ENCODE measurements around the gene IPO8. TPM values are rescaled to one million over a fixed set of nuclear protein-coding genes. Genes with fewer than 3 reads are reported as not detected.
A peak's percentile ranks its signal among the peaks of the same experiment; 100 is the strongest.
"Not testable (repeated sequence)": the region's sequence is repeated elsewhere in the genome, so short reads cannot be mapped to it uniquely, and the experiment has no call there.

IPO8 gene
- total and polyA plus RNA-seq, 9 donors = 18.5 to 33.8 (median 27.4) TPM

DNA sequence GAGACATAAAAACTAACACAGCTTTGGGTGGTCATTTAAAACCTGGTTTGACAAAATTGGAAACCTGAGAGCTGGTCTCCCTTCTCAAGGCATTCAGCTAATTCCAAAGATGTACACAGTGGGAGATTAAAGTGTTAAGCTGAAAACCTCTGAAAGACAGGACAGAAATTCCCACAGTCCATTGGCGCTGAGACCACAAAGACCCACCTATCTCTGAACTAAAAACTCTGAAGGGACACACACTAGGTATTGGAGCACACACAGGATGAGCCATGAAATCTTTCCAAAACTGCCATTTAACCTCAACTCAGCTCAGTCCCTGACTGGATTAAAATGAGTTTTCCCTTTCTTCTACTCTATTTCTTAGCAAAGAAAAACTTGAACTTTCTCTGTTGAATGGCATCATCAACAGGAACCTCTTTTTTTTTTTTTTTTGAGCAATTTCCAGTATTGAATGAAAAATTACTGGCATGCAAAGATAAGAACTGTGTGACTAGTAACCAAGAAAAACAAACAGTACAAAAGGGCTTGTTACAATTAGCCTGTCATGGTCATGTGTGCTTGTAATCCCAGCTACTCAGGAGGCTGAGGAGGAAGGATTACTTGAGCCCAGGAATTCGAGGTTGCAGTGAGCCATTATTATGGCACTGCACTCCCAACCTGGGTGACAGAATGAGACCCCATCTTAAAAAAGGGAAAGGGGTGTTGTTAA, 82.4 kb downstream of the IPO8 start:
- Histone ChIP-seq H3K4me1 (ENCODE audit: control insufficient read depth, insufficient read depth, low read length) (no peaks in the 10 kb centered on the region), H3K36me3 (ENCODE audit: control insufficient read depth, insufficient read depth, low read length) (no peaks in the 10 kb centered on the region), H3K4me3 (ENCODE audit: low read length) (no peak overlapping the region), H3K27me3 (ENCODE audit: control insufficient read depth, insufficient read depth, low read length) (no peaks in the 10 kb centered on the region), H3K27ac (ENCODE audit: low read length) (no peak overlapping the region), H3K9me3 (replicated peaks; ENCODE audit: control insufficient read depth, low read depth, low read length) (peaks cover 4% of the 10 kb centered on the region)
- no peak for DNase-seq
- 71% methylated on average over 1 of the region's 2 CpGs for WGBS (ENCODE audit: insufficient coverage)

DNA sequence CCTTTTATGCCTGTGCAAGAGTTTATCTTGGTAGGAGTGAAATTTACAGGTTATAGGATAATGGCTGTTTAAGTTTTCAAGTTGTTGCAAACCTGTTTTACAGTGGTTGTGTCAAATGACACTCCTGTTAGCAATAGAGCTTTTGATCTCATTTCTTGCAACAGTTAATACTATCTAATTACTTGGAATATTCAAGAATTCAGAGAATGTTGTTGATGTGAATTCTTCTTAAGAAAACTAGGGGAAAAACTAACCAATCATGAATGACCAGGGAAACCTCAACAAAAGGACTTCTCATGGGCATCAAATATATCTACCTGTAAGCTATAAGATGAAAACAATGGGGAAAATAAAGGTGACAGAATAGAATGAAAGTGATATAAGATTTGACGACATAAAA, 85.0 kb downstream of the IPO8 start:
- WGBS (ENCODE audit: insufficient coverage) = no CpG with 5 or more reads among the region's 1 CpG
- H3K4me1 ChIP-seq (ENCODE audit: control insufficient read depth, insufficient read depth, low read length) = no peaks in the 10 kb centered on the region
- no peak overlapping the region for H3K27ac ChIP-seq (ENCODE audit: low read length)
- no peak overlapping the region for H3K4me3 ChIP-seq (ENCODE audit: low read length)
- no peaks in the 10 kb centered on the region for H3K27me3 ChIP-seq (ENCODE audit: control insufficient read depth, insufficient read depth, low read length)
- H3K36me3 ChIP-seq (ENCODE audit: control insufficient read depth, insufficient read depth, low read length) = no peaks in the 10 kb centered on the region
- H3K9me3 ChIP-seq (replicated peaks; ENCODE audit: control insufficient read depth, low read depth, low read length) = peaks cover 4% of the 10 kb centered on the region
- no peak for DNase-seq

- not testable (repeated sequence) for H3K27me3 ChIP-seq (ENCODE audit: control insufficient read depth, insufficient read depth, low read length); H3K27ac ChIP-seq (ENCODE audit: low read length); H3K4me1 ChIP-seq (ENCODE audit: control insufficient read depth, insufficient read depth, low read length); DNase-seq; H3K4me3 ChIP-seq (ENCODE audit: low read length); H3K9me3 ChIP-seq (replicated peaks; ENCODE audit: control insufficient read depth, low read depth, low read length); H3K36me3 ChIP-seq (ENCODE audit: control insufficient read depth, insufficient read depth, low read length)
These were observed 85.8 kb downstream of the IPO8 start for GRCh38 chr12:30609819-30610218.

- H3K36me3 ChIP-seq (ENCODE audit: control insufficient read depth, insufficient read depth, low read length); DNase-seq; H3K27ac ChIP-seq (ENCODE audit: low read length); H3K4me1 ChIP-seq (ENCODE audit: control insufficient read depth, insufficient read depth, low read length); H3K27me3 ChIP-seq (ENCODE audit: control insufficient read depth, insufficient read depth, low read length); H3K4me3 ChIP-seq (ENCODE audit: low read length): not testable (repeated sequence)
- peaks cover 13% of the 10 kb centered on the region for H3K9me3 ChIP-seq (replicated peaks; ENCODE audit: control insufficient read depth, low read depth, low read length)
- 73% methylated on average over 4 of the region's 6 CpGs for WGBS (ENCODE audit: insufficient coverage)
These were observed 91.4 kb downstream of the IPO8 start for GRCh38 chr12:30604302-30604701.

- no peak for DNase-seq
- Histone ChIP-seq H3K4me1 (ENCODE audit: control insufficient read depth, insufficient read depth, low read length) (peaks cover 4% of the 10 kb centered on the region), H3K9me3 (replicated peaks; ENCODE audit: control insufficient read depth, low read depth, low read length) (peaks cover 9% of the 10 kb centered on the region), H3K36me3 (ENCODE audit: control insufficient read depth, insufficient read depth, low read length) (no peaks in the 10 kb centered on the region), H3K27ac (ENCODE audit: low read length) (no peak overlapping the region), H3K4me3 (ENCODE audit: low read length) (no peak overlapping the region), H3K27me3 (ENCODE audit: control insufficient read depth, insufficient read depth, low read length) (peaks cover 2% of the 10 kb centered on the region)
These were observed 92.5 kb downstream of the IPO8 start for GRCh38 chr12:30603129-30603528.

GRCh38 chr12:30602678-30603077, 93.0 kb downstream of the IPO8 start:
- Histone ChIP-seq H3K36me3 (ENCODE audit: control insufficient read depth, insufficient read depth, low read length) (no peaks in the 10 kb centered on the region), H3K4me1 (ENCODE audit: control insufficient read depth, insufficient read depth, low read length) (peaks cover 4% of the 10 kb centered on the region), H3K27me3 (ENCODE audit: control insufficient read depth, insufficient read depth, low read length) (peaks cover 2% of the 10 kb centered on the region), H3K4me3 (ENCODE audit: low read length) (no peak overlapping the region), H3K9me3 (replicated peaks; ENCODE audit: control insufficient read depth, low read depth, low read length) (peaks cover 9% of the 10 kb centered on the region), H3K27ac (ENCODE audit: low read length) (no peak overlapping the region)
- no CpG with 5 or more reads among the region's 3 CpGs for WGBS (ENCODE audit: insufficient coverage)
- DNase-seq = no peak

GRCh38 chr12:30599608-30600007, 96.1 kb downstream of the IPO8 start:
- WGBS (ENCODE audit: insufficient coverage) = 25% methylated on average over 1 of the region's 2 CpGs
- Histone ChIP-seq H3K27ac (ENCODE audit: low read length) (no peak overlapping the region), H3K4me1 (ENCODE audit: control insufficient read depth, insufficient read depth, low read length) (peaks cover 4% of the 10 kb centered on the region), H3K27me3 (ENCODE audit: control insufficient read depth, insufficient read depth, low read length) (peaks cover 2% of the 10 kb centered on the region), H3K4me3 (ENCODE audit: low read length) (no peak overlapping the region), H3K36me3 (ENCODE audit: control insufficient read depth, insufficient read depth, low read length) (no peaks in the 10 kb centered on the region), H3K9me3 (replicated peaks; ENCODE audit: control insufficient read depth, low read depth, low read length) (peaks cover 14% of the 10 kb centered on the region)
- DNase-seq = peak; percentile 76

GRCh38 chr12:30598889-30599288, 96.8 kb downstream of the IPO8 start:
- no peak for DNase-seq
- H3K4me3 ChIP-seq (ENCODE audit: low read length) = no peak overlapping the region
- H3K36me3 ChIP-seq (ENCODE audit: control insufficient read depth, insufficient read depth, low read length) = no peaks in the 10 kb centered on the region
- peaks cover 1% of the 10 kb centered on the region for H3K27me3 ChIP-seq (ENCODE audit: control insufficient read depth, insufficient read depth, low read length)
- no peak overlapping the region for H3K27ac ChIP-seq (ENCODE audit: low read length)
- H3K4me1 ChIP-seq (ENCODE audit: control insufficient read depth, insufficient read depth, low read length) = peaks cover 4% of the 10 kb centered on the region
- 93% methylated on average over 5 of the region's 7 CpGs for WGBS (ENCODE audit: insufficient coverage)
- peaks cover 14% of the 10 kb centered on the region for H3K9me3 ChIP-seq (replicated peaks; ENCODE audit: control insufficient read depth, low read depth, low read length)

DNA sequence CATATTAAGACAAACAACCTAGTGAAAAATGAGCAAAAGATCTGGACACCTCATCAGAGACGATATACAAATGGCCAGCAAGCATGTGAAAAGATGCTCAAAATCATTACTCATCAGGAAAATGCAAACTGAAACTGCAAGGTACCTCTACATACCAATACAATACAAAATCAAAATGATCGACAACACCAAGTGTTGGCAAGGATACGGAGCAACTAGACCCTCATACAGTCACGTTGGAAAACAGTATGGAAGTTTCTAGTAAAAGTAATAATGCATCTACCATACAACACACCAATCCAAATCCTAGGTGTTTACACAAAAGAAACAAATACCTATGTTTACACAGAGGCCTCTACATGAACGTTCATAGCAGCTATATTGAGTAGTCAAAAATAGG, 99.9 kb downstream of the IPO8 start:
- H3K27me3 ChIP-seq (ENCODE audit: control insufficient read depth, insufficient read depth, low read length) = no peaks in the 10 kb centered on the region
- no peak overlapping the region for H3K27ac ChIP-seq (ENCODE audit: low read length)
- H3K4me3 ChIP-seq (ENCODE audit: low read length) = no peak overlapping the region
- DNase-seq = no peak
- peaks cover 4% of the 10 kb centered on the region for H3K4me1 ChIP-seq (ENCODE audit: control insufficient read depth, insufficient read depth, low read length)
- WGBS (ENCODE audit: insufficient coverage) = no CpG with 5 or more reads among the region's 5 CpGs
- no peaks in the 10 kb centered on the region for H3K36me3 ChIP-seq (ENCODE audit: control insufficient read depth, insufficient read depth, low read length)
- peaks cover 7% of the 10 kb centered on the region for H3K9me3 ChIP-seq (replicated peaks; ENCODE audit: control insufficient read depth, low read depth, low read length)

DNA sequence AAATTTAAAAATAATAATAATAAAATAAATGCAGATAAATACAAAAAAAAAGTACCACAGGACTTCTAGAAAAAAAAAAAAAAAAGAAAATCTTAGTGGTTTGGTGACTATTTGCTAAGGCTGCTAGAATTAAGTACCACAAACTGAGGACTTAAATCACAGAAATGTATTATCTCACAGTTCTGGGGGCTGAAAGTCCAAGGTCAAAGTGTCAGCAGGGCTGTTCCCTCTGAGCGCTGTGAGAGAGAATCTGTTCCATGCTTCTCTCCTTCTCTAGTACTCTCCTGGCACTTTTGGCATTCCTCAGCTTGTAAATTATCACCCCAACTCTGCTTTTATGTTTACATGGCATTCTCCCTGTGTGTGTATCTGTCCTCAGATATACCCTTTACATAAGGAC, 101.2 kb downstream of the IPO8 start:
- Histone ChIP-seq H3K27ac (ENCODE audit: low read length) (no peak overlapping the region), H3K9me3 (replicated peaks; ENCODE audit: control insufficient read depth, low read depth, low read length) (peaks cover 7% of the 10 kb centered on the region), H3K27me3 (ENCODE audit: control insufficient read depth, insufficient read depth, low read length) (no peaks in the 10 kb centered on the region), H3K36me3 (ENCODE audit: control insufficient read depth, insufficient read depth, low read length) (no peaks in the 10 kb centered on the region), H3K4me1 (ENCODE audit: control insufficient read depth, insufficient read depth, low read length) (no peaks in the 10 kb centered on the region), H3K4me3 (ENCODE audit: low read length) (no peak overlapping the region)
- no peak for DNase-seq
- 100% methylated on average over 1 of the region's 1 CpG for WGBS (ENCODE audit: insufficient coverage)

DNA sequence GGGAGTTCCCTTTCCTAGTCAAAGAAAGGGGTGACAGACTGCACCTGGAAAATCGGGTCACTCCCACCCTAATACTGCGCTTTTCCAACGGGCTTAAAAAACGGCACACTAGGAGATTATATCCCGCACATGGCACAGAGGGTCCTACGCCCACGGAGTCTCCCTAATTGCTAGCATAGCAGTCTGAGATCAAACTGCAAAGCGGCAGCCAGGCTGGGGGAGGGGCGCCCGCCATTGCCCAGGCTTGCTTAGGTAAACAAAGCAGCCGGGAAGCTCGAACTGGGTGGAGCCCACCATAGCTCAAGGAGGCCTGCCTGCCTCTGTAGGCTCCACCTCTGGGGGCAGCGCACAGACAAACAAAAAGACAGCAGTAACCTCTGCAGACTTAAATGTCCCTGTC, 107.1 kb downstream of the IPO8 start:
- H3K27me3 ChIP-seq (ENCODE audit: control insufficient read depth, insufficient read depth, low read length); H3K9me3 ChIP-seq (replicated peaks; ENCODE audit: control insufficient read depth, low read depth, low read length); H3K36me3 ChIP-seq (ENCODE audit: control insufficient read depth, insufficient read depth, low read length); H3K27ac ChIP-seq (ENCODE audit: low read length); H3K4me3 ChIP-seq (ENCODE audit: low read length); H3K4me1 ChIP-seq (ENCODE audit: control insufficient read depth, insufficient read depth, low read length); DNase-seq: not testable (repeated sequence)
- 88% methylated on average over 4 of the region's 13 CpGs for WGBS (ENCODE audit: insufficient coverage)
